Measurements from ENCODE around the gene ASIC3.

DNA sequence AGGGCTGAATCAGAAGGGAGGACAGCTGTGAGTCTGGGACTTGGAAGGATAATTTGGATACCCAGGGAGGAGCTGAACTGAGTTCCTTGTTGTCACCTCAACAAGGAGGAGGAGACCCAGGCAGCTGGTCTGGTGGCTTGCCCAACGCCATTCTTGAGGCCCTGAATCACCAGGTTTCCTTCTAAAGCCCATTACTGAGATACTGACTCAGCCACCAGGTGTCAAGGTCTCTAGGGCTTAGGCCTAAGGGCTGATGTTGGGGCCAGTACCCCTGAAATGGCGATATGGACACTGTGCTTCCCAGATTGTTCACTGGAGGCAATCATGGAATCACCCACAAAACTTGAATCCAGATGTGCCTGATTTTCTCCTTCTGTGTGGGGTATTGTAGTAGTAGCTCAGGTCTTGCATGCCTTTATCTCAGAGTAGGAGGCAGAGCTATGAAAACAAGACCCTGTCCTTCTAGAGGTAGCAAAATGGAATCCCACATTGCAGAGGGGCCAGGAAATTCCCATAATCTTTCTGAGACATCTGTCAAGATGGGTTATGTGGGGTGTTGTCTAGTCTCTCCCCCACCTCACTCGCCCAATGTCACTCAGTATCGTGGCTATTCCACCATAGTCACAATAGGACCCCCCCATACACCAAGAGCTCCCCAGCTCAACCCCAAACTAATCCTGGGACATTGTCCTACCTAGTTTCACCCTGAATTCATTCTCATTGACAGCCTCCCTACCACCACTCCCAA lies 22.2 kb upstream of the ASIC3 start:
- TF ChIP-seq, protein P1, sequence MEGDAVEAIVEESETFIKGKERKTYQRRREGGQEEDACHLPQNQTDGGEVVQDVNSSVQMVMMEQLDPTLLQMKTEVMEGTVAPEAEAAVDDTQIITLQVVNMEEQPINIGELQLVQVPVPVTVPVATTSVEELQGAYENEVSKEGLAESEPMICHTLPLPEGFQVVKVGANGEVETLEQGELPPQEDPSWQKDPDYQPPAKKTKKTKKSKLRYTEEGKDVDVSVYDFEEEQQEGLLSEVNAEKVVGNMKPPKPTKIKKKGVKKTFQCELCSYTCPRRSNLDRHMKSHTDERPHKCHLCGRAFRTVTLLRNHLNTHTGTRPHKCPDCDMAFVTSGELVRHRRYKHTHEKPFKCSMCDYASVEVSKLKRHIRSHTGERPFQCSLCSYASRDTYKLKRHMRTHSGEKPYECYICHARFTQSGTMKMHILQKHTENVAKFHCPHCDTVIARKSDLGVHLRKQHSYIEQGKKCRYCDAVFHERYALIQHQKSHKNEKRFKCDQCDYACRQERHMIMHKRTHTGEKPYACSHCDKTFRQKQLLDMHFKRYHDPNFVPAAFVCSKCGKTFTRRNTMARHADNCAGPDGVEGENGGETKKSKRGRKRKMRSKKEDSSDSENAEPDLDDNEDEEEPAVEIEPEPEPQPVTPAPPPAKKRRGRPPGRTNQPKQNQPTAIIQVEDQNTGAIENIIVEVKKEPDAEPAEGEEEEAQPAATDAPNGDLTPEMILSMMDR (IDR thresholded peaks at IDR 0.05): no peak
- TF ChIP-seq EP300 (IDR thresholded peaks at IDR 0.05) (no peak), POLR2AphosphoS5 (IDR thresholded peaks at IDR 0.05) (no peak)

All from stomach (tissue), 4 donors.